GM12801 (cell line): ENCODE measurements around the gene SEMA7A.

ENCODE experiments used
- TF ChIP-seq, protein P1 (sequence below): IDR thresholded peaks from one replicate; pipeline ENCODE4 v1.5.1; 2011; ENCODE audit warnings: control low read depth; ENCODE audit not compliant: insufficient read length; ENCODE audit errors: extremely low read depth

Gene SEMA7A

DNA sequence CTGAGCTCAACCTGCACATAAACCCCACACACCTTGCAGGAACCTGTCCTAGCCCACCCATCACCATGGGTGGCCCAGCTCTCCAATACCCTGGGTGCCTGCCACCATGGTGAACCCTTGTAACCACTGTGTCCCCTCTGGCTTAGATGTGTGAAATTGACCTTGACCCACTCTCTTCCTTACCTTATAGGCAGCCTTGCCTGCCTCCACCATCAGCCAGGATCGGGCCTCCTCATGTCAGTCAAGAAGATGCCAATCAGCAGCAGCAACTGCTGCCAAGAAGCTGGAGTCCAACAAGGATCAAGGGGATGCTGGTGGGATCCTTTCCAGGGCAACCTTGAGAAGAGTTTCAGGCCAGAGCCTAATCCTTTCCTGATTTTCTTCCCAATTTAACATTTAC is 57.5 kb downstream of the SEMA7A start:
- TF ChIP-seq, protein P1, sequence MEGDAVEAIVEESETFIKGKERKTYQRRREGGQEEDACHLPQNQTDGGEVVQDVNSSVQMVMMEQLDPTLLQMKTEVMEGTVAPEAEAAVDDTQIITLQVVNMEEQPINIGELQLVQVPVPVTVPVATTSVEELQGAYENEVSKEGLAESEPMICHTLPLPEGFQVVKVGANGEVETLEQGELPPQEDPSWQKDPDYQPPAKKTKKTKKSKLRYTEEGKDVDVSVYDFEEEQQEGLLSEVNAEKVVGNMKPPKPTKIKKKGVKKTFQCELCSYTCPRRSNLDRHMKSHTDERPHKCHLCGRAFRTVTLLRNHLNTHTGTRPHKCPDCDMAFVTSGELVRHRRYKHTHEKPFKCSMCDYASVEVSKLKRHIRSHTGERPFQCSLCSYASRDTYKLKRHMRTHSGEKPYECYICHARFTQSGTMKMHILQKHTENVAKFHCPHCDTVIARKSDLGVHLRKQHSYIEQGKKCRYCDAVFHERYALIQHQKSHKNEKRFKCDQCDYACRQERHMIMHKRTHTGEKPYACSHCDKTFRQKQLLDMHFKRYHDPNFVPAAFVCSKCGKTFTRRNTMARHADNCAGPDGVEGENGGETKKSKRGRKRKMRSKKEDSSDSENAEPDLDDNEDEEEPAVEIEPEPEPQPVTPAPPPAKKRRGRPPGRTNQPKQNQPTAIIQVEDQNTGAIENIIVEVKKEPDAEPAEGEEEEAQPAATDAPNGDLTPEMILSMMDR, result no peak

- TF ChIP-seq, protein P1, result peak; percentile 80
These were observed 58.5 kb downstream of the SEMA7A start for GRCh38 chr15:74375303-74375693.

GRCh38 chr15:74374648-74375302 is 59.0 kb downstream of the SEMA7A start:
- TF ChIP-seq, protein P1, result no peak

DNA sequence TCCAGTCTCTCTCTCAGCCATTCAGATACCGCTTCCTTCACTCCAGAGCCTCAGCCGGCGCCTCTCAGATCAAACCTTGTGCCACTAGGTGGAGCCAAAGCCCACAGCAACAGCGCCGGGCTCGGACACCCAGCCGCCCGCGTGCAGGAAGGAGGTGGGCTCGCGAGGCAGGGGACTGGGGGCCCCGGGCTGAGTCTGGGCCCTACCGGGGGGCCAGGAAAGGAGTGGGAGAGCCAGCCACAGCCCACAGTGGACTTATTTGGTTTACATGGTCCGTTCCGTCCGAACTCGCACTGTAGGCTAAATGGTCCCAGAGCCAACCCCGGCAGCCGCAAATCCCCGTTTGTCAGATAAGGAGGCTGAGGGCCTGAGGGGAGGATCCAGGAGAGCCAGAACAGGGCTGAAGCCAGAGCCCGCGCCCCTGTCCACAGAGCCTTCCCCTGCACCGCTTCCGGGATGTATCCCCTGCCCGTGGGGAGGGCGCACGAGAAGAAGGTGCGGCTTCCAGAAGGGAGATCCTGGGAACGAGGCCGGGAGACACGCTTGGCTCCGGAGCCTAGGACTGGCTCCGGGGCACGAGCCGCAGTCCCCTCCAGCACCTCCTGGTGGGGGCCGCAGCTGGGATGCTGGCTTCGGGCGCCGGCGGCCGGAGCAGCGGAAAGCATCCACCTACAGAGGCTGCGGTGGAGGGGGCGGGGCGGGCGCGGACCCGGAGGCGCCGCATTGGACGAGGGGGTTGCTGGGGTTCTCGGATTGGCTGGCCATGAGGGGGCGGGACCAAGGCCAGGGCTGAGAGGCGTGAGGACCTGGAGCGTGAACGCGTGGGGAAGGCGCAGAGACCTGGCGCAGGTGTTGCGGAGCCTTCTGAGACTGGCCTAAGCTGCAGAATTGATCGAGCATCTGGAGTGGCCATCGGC is 59.8 kb downstream of the SEMA7A start:
- TF ChIP-seq, protein P1, result no peak

- TF ChIP-seq, protein P1, result no peak
These were observed 60.6 kb downstream of the SEMA7A start for GRCh38 chr15:74373056-74373650.

- TF ChIP-seq, protein P1, result no peak
These were observed 63.3 kb downstream of the SEMA7A start for GRCh38 chr15:74370471-74370870.

DNA sequence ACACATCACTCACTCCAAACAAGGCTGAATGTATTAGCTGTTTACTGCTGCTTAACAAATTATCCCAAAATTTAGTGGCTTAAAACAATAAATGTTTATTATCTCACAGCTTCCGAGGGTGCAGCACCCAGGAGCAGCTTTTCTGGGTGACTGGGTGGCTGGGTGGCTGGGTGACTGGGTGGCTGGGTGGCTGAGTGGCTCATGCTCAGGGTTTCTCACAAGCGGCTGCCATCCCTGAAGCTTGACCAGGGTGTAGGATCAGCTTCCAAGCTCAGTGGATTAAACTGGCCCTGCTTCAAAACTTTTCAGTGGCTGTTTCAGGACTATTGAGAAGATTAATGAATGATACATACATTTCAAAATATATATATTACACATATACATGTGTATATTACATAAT is 64.0 kb downstream of the SEMA7A start:
- TF ChIP-seq, protein P1, result no peak
